K562 (cell line): ENCODE data around the gene PTPRM. TPM values are rescaled to one million over a fixed set of nuclear protein-coding genes. Genes with fewer than 3 reads are reported as not detected.

Source experiments
- ATAC-seq: fragments of 200-7000 bp; cut with Tn5 transposase; 3 replicates; pipeline ENCODE4 v1.9.1; 2020; ENCODE audit warnings: moderate library complexity
- BruUV-seq: library from RNA; stranded (reverse); fragments of 400-500 nt; replicated peaks from 2 replicates; lab custom pipeline; 2021; lab: Mats Ljungman, UMichigan
- CTCF ChIA-PET: fragments of 300-600 bp; formaldehyde crosslinking; extraction: SDS; loops from one replicate; lab custom pipeline; 2021; ENCODE audit warnings: low intra/inter-chr PET ratio; lab: Yijun Ruan, JAX
- POLR2A ChIA-PET: fragments of 300-600, 350-650 bp; sonication (Branson Sonifier 250); formaldehyde crosslinking; extraction: SDS; loops from one replicate; lab custom pipeline; 2021; ENCODE audit warnings: antibody characterized with exemption, inconsistent platforms; lab: Yijun Ruan, JAX
- DNase-seq, 4 experiments: peaks; one replicate each; pipeline versions ENCODE4 v3.0.0 to v3.0.0-alpha.2; 2011 to 2018; ENCODE audit warnings: low spot score in 3 of 4, mixed read lengths in 3 of 4; ENCODE audit errors: extremely low read depth in 1 of 4
- FAIRE-seq: peaks from 2 replicates; lab custom pipeline; 2011; peaks lifted over from hg19 to GRCh38; lab: Jason Lieb, UNC
- H2AFZ ChIP-seq: 2 replicates; pipeline ENCODE4 v1.6.0; 2011; ENCODE audit warnings: low read depth, low read length, control low read depth, inconsistent platforms
- H3K27ac ChIP-seq: fragments of 200-600 bp; 3 replicates; pipeline ENCODE4 v1.8.0; 2011; ENCODE audit warnings: low read depth, mild to moderate bottlenecking, control low read depth, inconsistent platforms, low read length, moderate library complexity, mixed read lengths; ENCODE audit errors: extremely low read depth
- H3K27me3 ChIP-seq, 2 experiments: fragments of 300-600 bp in 1 of 2; 2 replicates in 1 of 2; 3 replicates in 1 of 2; pipeline versions ENCODE4 v1.6.0 to v1.8.0; 2011; ENCODE audit warnings: inconsistent platforms in 2 of 2, low read length in 2 of 2, mild to moderate bottlenecking in 1 of 2, mixed read lengths in 1 of 2, moderate library complexity in 1 of 2; ENCODE audit not compliant: control insufficient read depth in 2 of 2, insufficient read depth in 2 of 2
- H3K36me3 ChIP-seq: fragments of 300-600 bp; 3 replicates; pipeline ENCODE4 v1.8.0; 2011; ENCODE audit warnings: mild to moderate bottlenecking, low read length, inconsistent platforms; ENCODE audit not compliant: control insufficient read depth, insufficient read depth
- H3K4me1 ChIP-seq, 2 experiments: fragments of 200-600 bp in 1 of 2; replicated peaks in 1 of 2; 2 replicates in 1 of 2; 3 replicates in 1 of 2; pipeline versions ENCODE4 v1.5.1 to v1.8.0; 2011; ENCODE audit warnings: inconsistent platforms in 2 of 2, low read length in 2 of 2, mild to moderate bottlenecking in 1 of 2, mixed read lengths in 1 of 2, moderate library complexity in 1 of 2; ENCODE audit not compliant: control insufficient read depth in 2 of 2, insufficient read depth in 2 of 2
- H3K4me2 ChIP-seq: 2 replicates; pipeline ENCODE4 v1.6.1; 2011; ENCODE audit warnings: low read length, control low read depth, inconsistent platforms, mixed read lengths; ENCODE audit not compliant: insufficient read depth
- H3K4me3 ChIP-seq: fragments of 200-600 bp; sonication (generic), shearing (Covaris generic); 2 replicates; pipeline ENCODE4 v1.5.1; 2016; ENCODE audit warnings: control low read depth, inconsistent platforms
- H3K79me2 ChIP-seq: fragments of 200-600 bp; 3 replicates; pipeline ENCODE4 v1.8.0; 2011; ENCODE audit warnings: low read length, inconsistent platforms; ENCODE audit not compliant: control insufficient read depth, insufficient read depth
- H3K9ac ChIP-seq, 2 experiments: 2 replicates each; pipeline versions ENCODE4 v1.6.0 to v1.6.1; 2011; ENCODE audit warnings: low read depth in 2 of 2, low read length in 2 of 2, control low read depth in 1 of 2, inconsistent platforms in 1 of 2, mild to moderate bottlenecking in 1 of 2, mixed read lengths in 1 of 2; ENCODE audit not compliant: insufficient read depth in 1 of 2
- H3K9me1 ChIP-seq: one replicate; pipeline ENCODE4 v1.6.0; 2011; ENCODE audit warnings: inconsistent platforms, mild to moderate bottlenecking, low read length, moderate library complexity; ENCODE audit not compliant: control insufficient read depth, insufficient read depth
- H3K9me3 ChIP-seq: replicated peaks from 2 replicates; pipeline ENCODE4 v1.5.1; 2011; ENCODE audit warnings: low read depth, low read length, inconsistent platforms; ENCODE audit not compliant: control insufficient read depth, insufficient read depth
- H4K20me1 ChIP-seq: replicated peaks from 2 replicates; pipeline ENCODE4 v1.6.1; 2011; ENCODE audit warnings: low read length, inconsistent platforms, mixed read lengths; ENCODE audit not compliant: control insufficient read depth, insufficient read depth
- ILF3 ChIP-seq: fragments of 450-650 bp; IDR thresholded peaks from 2 replicates; pipeline ENCODE4 v1.6.1; 2018; ENCODE audit warnings: antibody characterized with exemption, mild to moderate bottlenecking, moderate library complexity, borderline replicate concordance
- MCM2 ChIP-seq: fragments of 450-650 bp; IDR thresholded peaks from 2 replicates; pipeline ENCODE4 v1.6.1; 2017; ENCODE audit warnings: low read depth, mild to moderate bottlenecking
- NFE2 ChIP-seq: IDR thresholded peaks from 2 replicates; pipeline ENCODE4 v1.6.1; 2014; ENCODE audit warnings: antibody characterized with exemption, low read depth
- POLR2AphosphoS5 ChIP-seq: IDR thresholded peaks from 2 replicates; pipeline ENCODE4 v1.6.1; 2011; ENCODE audit warnings: mild to moderate bottlenecking, low read depth, low read length, moderate library complexity; ENCODE audit not compliant: control insufficient read depth, insufficient read depth
- PPARD ChIP-seq: fragments of 250-450 bp; sonication (Bioruptor Pico); IDR thresholded peaks from 2 replicates; pipeline ENCODE4 v1.8.0; 2022; ENCODE audit warnings: inconsistent platforms, mild to moderate bottlenecking, moderate library complexity
- SFPQ ChIP-seq: fragments of 200-400 bp; formaldehyde crosslinking; IDR thresholded peaks from 2 replicates; pipeline ENCODE4 v1.6.1; 2017; ENCODE audit warnings: mild to moderate bottlenecking, low read depth, low read length, moderate library complexity
- SIN3A ChIP-seq, 2 experiments: fragments of 150-350 bp in 1 of 2; IDR thresholded peaks; 2 replicates each; pipeline ENCODE4 v1.6.1; 2011 to 2016; ENCODE audit warnings: borderline replicate concordance in 2 of 2, low read depth in 2 of 2, low read length in 2 of 2, mild to moderate bottlenecking in 2 of 2, moderate library complexity in 2 of 2; ENCODE audit not compliant: control insufficient read depth in 1 of 2
- THAP12 ChIP-seq: fragments of 250-450 bp; sonication (Bioruptor Pico); IDR thresholded peaks from 2 replicates; pipeline ENCODE4 v1.9.0; 2021; ENCODE audit warnings: mild to moderate bottlenecking, inconsistent platforms
- ZBED1 ChIP-seq: IDR thresholded peaks from 2 replicates; pipeline ENCODE4 v1.6.1; 2014
- ZEB2 ChIP-seq: fragments of 450-650 bp; IDR thresholded peaks from 2 replicates; pipeline ENCODE4 v1.6.1; 2016
- WGBS: fragments of 100-300 bp; shearing (Covaris generic); methylation state at CpG from one replicate; pipeline ENCODE4 v1.1.6; 2016; ENCODE audit warnings: low coverage, mixed read lengths; ENCODE audit not compliant: insufficient coverage; ENCODE audit errors: missing lambda C conversion rate; 5-methylcytosine and 5-hydroxymethylcytosine counted together
- in situ Hi-C: fragments of 300-500 bp; cut with MboI; formaldehyde crosslinking; loops from 4 replicates; pipeline ENCODE4 v1.15.0; 2018; ENCODE audit warnings: inconsistent platforms, mixed read lengths
- intact Hi-C: fragments of 100-400 bp; cut with micrococcal nuclease; formaldehyde crosslinking; loops from 2 replicates; pipeline ENCODE4 v1.14.2; 2022
- polyA plus RNA-seq, 8 experiments: library from polyadenylated mRNA; depleted of rRNA in 4 of 8; stranded (reverse) in 5 of 8; unstranded in 3 of 8; fragments of >200 nt; fragmentation: Nextera tagmentation in 2 of 8; fragmentation: Illumina TruSeq in 1 of 8; extraction: Ambion mirVana in 2 of 8; extraction: Trizol in 1 of 8; gene quantifications; 2 replicates each; pipeline versions ENCODE4 v1.2.1 to v1.2.3, GENCODE V29; 2011 to 2014; ENCODE audit warnings: inconsistent platforms in 1 of 8, missing spikeins in 1 of 8
- total RNA-seq, 7 experiments: library from RNA; depleted of rRNA in 6 of 7; stranded (reverse); fragments of >200 nt in 6 of 7; fragmentation: Illumina TruSeq in 2 of 7; extraction: Trizol in 2 of 7; gene quantifications; 2 replicates each; pipeline versions ENCODE4 v1.2.1 to v1.2.3, GENCODE V29; 2011 to 2021; ENCODE audit warnings: low replicate concordance in 1 of 7

PTPRM gene
- total and polyA plus RNA-seq, 9 of the 15 experiments (the other 6 are each of a cell fraction or from before 2014, with no cell fraction given): 0.03 to 0.16 (median 0.08) TPM; not detected in 3

GRCh38 chr18:8380926-8381325 is 813.8 kb downstream of the PTPRM start:
- Histone ChIP-seq H3K4me1 (no peaks in the 10 kb centered on the region), H4K20me1 (no peaks in the 10 kb centered on the region), H2AFZ (no peak overlapping the region), H3K9ac (no peak overlapping the region), H3K4me2 (no peak overlapping the region), H3K27ac (no peak overlapping the region), H3K36me3 (no peaks in the 10 kb centered on the region), H3K79me2 (no peaks in the 10 kb centered on the region), H3K9me1 (no peaks in the 10 kb centered on the region), H3K4me3 (no peak overlapping the region), H3K27me3 (peaks cover 23 to 30% of the 10 kb centered on the region in 2 experiments; a peak in 3 of 5 replicates), H3K9me3 (no peaks in the 10 kb centered on the region)
- in situ Hi-C loops (no loop called here), intact Hi-C loops (no loop called here)
- ChIA-PET POLR2A (interaction anchor here (0.6 to 1.6 kb wide), 2 partner anchors 8 to 13 kb away, joined by 3 to 5 read pairs; no protein-coding TSS in a partner anchor), CTCF (no interaction called here)
- FAIRE-seq: no peak
- no peak for DNase-seq
- no TSS peak for BruUV-seq
- TF ChIP-seq SFPQ (no peak), SIN3A (IDR thresholded peaks at IDR 0.05; ENCODE audit: borderline replicate concordance in 2 of 2, control insufficient read depth in 1 of 2, low read depth in 2 of 2, low read length in 2 of 2) (no peak), MCM2 (no peak), THAP12 (CRISPR knock-in tag) (no peak), POLR2AphosphoS5 (no peak), NFE2 (no peak), ILF3 (no peak), PPARD (CRISPR knock-in tag) (no peak), ZBED1 (no peak), ZEB2 (no peak)
- ATAC-seq: no peak
- 2% methylated on average over 2 of the region's 2 CpGs for WGBS
